Breast epithelium (tissue), 4 donors: ENCODE results near the gene P3H2. TPM values are rescaled to one million over a fixed set of nuclear protein-coding genes. Genes with fewer than 3 reads are reported as not detected.

Source experiments
- DNase-seq, 2 donors: peaks; one replicate each; pipeline ENCODE4 v3.0.0-alpha.2; 2019; ENCODE audit warnings: low spot score in 2 of 2
- H3K27ac ChIP-seq, 2 donors: fragments of 200-600 bp; sonication (generic) in 1 of 2; one replicate each; pipeline ENCODE4 v1.5.1; 2016 to 2019; ENCODE audit warnings: mild to moderate bottlenecking in 1 of 2
- H3K27me3 ChIP-seq, 2 donors: fragments of 200-600 bp; sonication (generic) in 1 of 2; one replicate each; pipeline versions ENCODE4 v1.5.1 to v1.6.0; 2017 to 2019; ENCODE audit warnings: control low read depth in 1 of 2, mild to moderate bottlenecking in 1 of 2
- H3K36me3 ChIP-seq: fragments of 200-600 bp; one replicate; pipeline ENCODE4 v1.5.1; 2019
- H3K4me1 ChIP-seq, 2 donors: fragments of 200-600 bp; sonication (generic); one replicate each; pipeline ENCODE4 v1.5.1; 2016 to 2019; ENCODE audit warnings: control low read depth in 1 of 2
- H3K4me3 ChIP-seq, 3 donors: fragments of 200-600 bp; sonication (generic); 1 replicate in 2 of 3; 2 replicates in 1 of 3; pipeline ENCODE4 v1.5.1; 2016 to 2019; ENCODE audit warnings: mild to moderate bottlenecking in 3 of 3, moderate library complexity in 2 of 3
- H3K9me3 ChIP-seq, 2 donors: fragments of 200-600 bp; sonication (generic) in 1 of 2; one replicate each; pipeline ENCODE4 v1.5.1; 2016 to 2019; ENCODE audit warnings: control low read depth in 1 of 2
- CTCF ChIP-seq, 3 donors: fragments of 450-650 bp; IDR thresholded peaks; one replicate each; pipeline ENCODE4 v1.5.1; 2016 to 2017; ENCODE audit warnings: antibody characterized with exemption in 3 of 3, mild to moderate bottlenecking in 3 of 3, moderate library complexity in 3 of 3
- POLR2A ChIP-seq: fragments of 450-650 bp; IDR thresholded peaks from one replicate; pipeline ENCODE4 v1.6.1; 2016; ENCODE audit warnings: antibody characterized with exemption, mild to moderate bottlenecking, moderate library complexity
- POLR2AphosphoS5 ChIP-seq, 3 donors: sonication (generic); formaldehyde crosslinking; IDR thresholded peaks; one replicate each; pipeline ENCODE4 v1.6.1; 2017; ENCODE audit warnings: antibody characterized with exemption in 3 of 3
- intact Hi-C: fragments of 100-400 bp; cut with DNase I; formaldehyde crosslinking; loops from one replicate; pipeline ENCODE4 v1.15.1; 2023; ENCODE audit warnings: low total_unique reads
- total RNA-seq, 3 donors: library from RNA; depleted of rRNA; stranded (reverse); fragments of >200 nt; gene quantifications; one replicate each; pipeline ENCODE4 v1.1.0, GENCODE V29; 2016

P3H2 gene
- total RNA-seq, 3 donors from 2014 or later, result 1.6 to 12.3 (median 10.2) TPM

DNA sequence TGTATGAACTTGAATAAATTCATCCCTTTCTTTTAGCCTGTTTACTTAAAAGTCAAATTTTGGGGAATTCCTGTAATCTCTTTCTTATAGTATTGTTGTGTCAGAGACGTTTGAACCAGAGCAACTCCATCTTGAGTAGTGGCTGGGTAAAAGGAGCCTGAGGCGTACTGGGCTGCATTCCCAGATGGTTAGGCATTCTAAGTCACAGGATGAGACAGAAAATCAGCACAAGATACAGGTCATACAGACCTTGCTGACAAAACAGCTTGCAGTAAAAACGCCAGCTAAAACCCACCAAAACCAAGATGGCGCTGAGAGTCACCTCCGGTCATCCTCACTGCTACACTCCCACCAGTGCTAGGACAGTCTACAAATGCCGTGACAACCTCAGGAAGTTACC is 94.5 kb downstream of the P3H2 start:
- intact Hi-C loops, result no loop called here
- TF ChIP-seq CTCF (IDR thresholded peaks at IDR 0.05), result no peak
- TF ChIP-seq POLR2A, result no peak
- no peak for TF ChIP-seq POLR2AphosphoS5 (IDR thresholded peaks at IDR 0.05)
- Histone ChIP-seq H3K4me3 (no peak overlapping the region), H3K36me3 (no peaks in the 10 kb centered on the region), H3K27ac (no peak overlapping the region), H3K27me3 (no peaks in the 10 kb centered on the region), H3K4me1 (no peaks in the 10 kb centered on the region), H3K9me3 (no peaks in the 10 kb centered on the region)
- DNase-seq, result no peak

- DNase-seq, result no peak
- no peaks in the 10 kb centered on the region for H3K36me3 ChIP-seq
- H3K4me3 ChIP-seq, result no peak overlapping the region
- no peaks in the 10 kb centered on the region for H3K9me3 ChIP-seq
- H3K4me1 ChIP-seq, result no peaks in the 10 kb centered on the region
- TF ChIP-seq POLR2A (no peak), CTCF (IDR thresholded peaks at IDR 0.05) (no peak), POLR2AphosphoS5 (IDR thresholded peaks at IDR 0.05) (no peak)
- no peaks in the 10 kb centered on the region for H3K27me3 ChIP-seq
- no peak overlapping the region for H3K27ac ChIP-seq
- intact Hi-C loops, result no loop called here
These were observed 95.8 kb downstream of the P3H2 start for GRCh38 chr3:190024912-190025311.

DNA sequence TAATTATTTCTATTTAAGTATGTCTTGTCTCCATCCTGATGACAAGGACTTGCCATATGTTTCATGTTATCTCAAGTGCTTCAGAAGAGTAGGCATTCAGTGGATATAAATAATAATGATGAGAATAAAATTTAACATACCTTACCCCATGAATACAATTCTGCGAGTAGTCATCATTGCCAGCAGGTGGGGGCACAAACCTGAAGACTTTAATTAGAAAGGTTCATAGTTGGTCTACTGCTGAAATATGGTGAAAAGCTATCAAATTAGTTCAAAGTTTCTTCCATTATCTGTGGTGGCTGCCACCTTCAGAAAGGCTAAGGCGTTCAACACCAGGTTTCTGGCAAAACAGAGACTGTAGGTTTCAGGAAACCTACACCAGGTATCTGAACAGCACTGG is 100.9 kb downstream of the P3H2 start:
- Histone ChIP-seq H3K4me3 (no peak overlapping the region), H3K36me3 (no peaks in the 10 kb centered on the region), H3K4me1 (no peaks in the 10 kb centered on the region), H3K9me3 (no peaks in the 10 kb centered on the region), H3K27me3 (no peaks in the 10 kb centered on the region), H3K27ac (no peak overlapping the region)
- no peak for DNase-seq
- TF ChIP-seq CTCF (IDR thresholded peaks at IDR 0.05) (no peak), POLR2A (no peak), POLR2AphosphoS5 (IDR thresholded peaks at IDR 0.05) (no peak)
- intact Hi-C loops, result no loop called here

DNA sequence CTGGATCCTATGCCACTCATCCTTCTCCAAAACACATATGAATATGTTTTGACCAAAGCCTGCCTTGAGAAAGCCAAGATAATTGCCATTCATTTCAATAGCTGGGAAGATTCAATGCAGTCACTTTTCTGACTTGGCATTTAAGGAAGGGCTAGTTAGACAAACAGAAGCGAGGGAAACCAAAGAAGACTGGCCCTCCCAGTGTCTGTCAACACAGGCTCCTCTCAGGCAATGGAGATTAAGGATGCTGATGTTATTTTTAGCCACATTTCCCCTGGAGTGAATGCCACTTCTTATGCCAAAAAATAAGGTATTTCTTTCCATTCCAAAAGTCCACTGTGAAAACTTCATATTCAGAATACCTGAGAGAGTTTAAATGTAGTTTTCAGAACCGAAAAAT is 101.7 kb downstream of the P3H2 start:
- Histone ChIP-seq H3K27me3 (no peaks in the 10 kb centered on the region), H3K36me3 (no peaks in the 10 kb centered on the region), H3K27ac (no peak overlapping the region), H3K4me1 (no peaks in the 10 kb centered on the region), H3K9me3 (no peaks in the 10 kb centered on the region), H3K4me3 (no peak overlapping the region)
- TF ChIP-seq CTCF (IDR thresholded peaks at IDR 0.05) (no peak), POLR2AphosphoS5 (IDR thresholded peaks at IDR 0.05) (no peak), POLR2A (no peak)
- no peak for DNase-seq
- intact Hi-C loops, result no loop called here

GRCh38 chr3:190018460-190018859 is 102.2 kb downstream of the P3H2 start:
- intact Hi-C loops, result no loop called here
- no peak for DNase-seq
- H3K4me3 ChIP-seq, result no peak overlapping the region
- no peak overlapping the region for H3K27ac ChIP-seq
- no peaks in the 10 kb centered on the region for H3K4me1 ChIP-seq
- H3K9me3 ChIP-seq, result no peaks in the 10 kb centered on the region
- no peaks in the 10 kb centered on the region for H3K27me3 ChIP-seq
- H3K36me3 ChIP-seq, result no peaks in the 10 kb centered on the region
- TF ChIP-seq POLR2AphosphoS5 (IDR thresholded peaks at IDR 0.05), result no peak
- TF ChIP-seq POLR2A, result no peak
- TF ChIP-seq CTCF (IDR thresholded peaks at IDR 0.05), result no peak
